Stimulated activated CD4-positive, alpha-beta T cell treated with anti-CD3 and anti-CD28 coated beads, Interleukin-4, amount 100 ng/mL, for 4 hours (primary cell): ENCODE results near the gene MUC4.
"Not testable (repeated sequence)": the region's sequence is repeated elsewhere in the genome, so short reads cannot be mapped to it uniquely, and the experiment has no call there.

Experiments
- DNase-seq, 2 experiments: peaks; one replicate each; pipeline ENCODE4 v3.0.0-alpha.2; 2020

Gene MUC4

DNA sequence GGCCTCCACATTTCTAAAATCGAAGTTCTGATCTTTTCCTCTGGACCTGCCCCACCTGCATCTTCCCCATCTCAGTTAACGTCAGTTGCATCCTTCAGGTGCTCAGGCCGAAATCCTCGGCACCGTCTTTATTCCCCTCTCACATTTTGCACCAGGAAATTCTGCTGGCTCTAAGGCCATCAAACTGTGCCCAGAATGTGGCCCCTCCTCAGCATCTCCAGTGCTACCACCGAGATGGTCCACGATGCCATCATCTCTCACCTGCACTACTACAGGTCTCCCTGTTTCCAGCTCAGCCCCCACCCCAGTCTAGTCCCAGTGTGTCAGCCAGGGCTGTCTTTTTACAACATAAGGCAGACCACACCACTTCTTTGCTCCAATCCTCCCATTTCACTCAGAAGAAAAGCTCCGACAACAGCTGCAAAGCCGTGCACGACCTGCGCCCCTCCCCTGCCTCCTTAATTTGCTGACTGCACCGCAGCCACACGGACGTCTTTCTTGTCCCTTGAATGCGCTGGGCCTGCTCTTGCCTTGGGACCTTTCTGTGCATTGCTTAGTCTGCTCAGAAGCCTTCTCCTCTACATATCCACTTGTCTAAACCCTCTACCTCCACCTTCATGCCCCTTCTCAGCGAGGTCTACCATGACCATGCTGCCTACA lies 76.6 kb downstream of the MUC4 start:
- DNase-seq = no peak

DNA sequence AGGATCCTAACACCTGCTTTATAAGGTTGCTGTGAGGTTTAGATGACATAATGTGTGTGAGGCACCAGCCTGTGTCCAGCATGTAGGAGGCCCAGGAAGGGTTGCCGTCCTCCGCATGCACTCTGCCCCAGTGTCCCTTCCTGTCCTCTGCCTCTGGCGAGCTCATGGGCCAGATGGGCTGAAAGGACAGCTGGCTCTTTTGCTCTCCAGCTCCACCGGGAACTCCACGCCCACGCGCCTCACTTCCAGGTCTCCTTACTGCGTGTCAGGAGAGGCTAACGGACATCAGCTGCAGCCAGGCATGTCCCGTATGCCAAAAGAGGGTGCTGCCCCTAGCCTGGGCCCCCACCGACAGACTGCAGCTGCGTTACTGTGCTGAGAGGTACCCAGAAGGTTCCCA lies 78.8 kb downstream of the MUC4 start:
- DNase-seq = no peak

DNA sequence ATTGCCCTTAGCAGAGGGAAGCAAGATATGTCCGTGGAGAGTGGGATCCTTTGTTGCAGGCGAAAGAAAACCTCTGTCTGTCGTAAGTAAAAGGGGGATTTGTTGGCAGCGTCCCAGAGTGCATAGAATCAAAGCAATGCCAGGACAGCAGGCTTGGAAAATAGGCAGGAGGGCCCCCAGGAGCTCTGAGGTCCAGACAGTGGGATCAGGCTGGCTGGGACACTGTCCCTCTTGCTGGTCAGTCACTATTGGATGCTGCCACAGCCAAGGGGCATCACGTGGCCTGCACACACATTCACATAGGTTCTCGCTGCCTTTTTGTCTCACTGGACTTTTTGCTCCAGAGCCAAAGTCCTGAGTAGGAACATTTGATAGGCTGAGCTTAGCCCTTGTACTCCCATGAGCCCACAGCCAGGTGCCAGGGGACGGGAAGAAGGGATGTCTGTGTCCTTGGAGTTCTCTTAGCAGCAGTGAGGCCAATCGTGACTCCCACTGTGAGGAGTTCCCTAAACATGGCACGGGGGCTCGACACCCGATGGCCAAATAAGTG lies 80.3 kb downstream of the MUC4 start:
- DNase-seq = no peak

DNA sequence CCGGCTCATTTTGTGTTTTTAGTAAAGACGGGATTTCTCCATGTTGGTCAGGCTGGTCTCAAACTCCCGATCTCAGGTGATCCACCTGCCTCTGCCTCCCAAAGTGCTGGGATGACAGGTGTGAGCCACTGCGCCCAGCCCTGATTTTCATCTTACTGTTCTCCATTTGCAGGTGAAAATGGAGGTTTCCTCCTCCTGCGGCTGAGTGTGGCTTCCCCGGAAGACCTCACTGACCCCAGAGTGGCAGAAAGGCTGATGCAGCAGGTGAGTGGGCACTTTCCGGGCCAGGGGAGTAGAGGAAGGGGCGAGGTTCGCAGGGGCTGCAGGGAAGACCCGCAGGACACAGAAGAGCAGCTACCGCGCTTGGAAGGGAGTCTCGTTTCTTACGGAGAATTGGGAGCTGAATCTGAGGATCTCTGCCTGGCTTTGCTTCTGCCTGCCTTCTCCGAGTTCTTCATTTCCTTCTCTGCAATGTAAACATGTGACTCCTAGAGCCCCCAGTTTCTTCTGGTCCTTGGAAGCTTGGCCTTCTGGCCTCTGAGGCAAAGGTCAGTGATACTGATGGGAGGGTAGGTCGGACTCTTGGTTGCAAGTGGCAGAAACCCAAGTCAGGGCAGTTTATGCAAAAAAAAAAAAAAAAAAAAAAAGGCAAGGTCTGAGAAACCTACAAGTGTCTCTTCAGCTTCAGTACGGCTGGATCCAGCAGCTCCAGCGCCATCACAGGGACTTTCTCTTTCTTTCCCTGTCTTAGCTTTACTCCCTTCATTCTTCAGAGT lies 82.1 kb downstream of the MUC4 start:
- no peak for DNase-seq

DNA sequence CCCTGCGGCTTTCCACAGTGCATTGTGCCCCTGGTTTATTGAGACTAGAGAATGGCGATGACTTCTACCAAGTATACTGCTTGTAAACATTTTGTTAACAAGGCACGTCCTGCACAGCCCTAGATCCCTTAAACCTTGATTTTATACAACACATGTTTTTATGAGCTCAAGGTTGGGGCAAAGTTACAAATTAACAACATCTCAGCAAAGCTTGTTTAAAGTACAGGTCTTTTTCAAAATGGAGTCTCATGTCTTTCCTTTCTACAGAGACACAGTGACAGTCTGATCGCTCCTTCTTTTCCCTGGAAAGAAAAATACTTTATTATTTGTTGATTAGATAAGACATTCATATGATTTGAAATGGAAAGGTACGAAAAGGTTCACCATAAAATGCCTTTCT lies 82.9 kb downstream of the MUC4 start:
- not testable (repeated sequence) for DNase-seq

DNA sequence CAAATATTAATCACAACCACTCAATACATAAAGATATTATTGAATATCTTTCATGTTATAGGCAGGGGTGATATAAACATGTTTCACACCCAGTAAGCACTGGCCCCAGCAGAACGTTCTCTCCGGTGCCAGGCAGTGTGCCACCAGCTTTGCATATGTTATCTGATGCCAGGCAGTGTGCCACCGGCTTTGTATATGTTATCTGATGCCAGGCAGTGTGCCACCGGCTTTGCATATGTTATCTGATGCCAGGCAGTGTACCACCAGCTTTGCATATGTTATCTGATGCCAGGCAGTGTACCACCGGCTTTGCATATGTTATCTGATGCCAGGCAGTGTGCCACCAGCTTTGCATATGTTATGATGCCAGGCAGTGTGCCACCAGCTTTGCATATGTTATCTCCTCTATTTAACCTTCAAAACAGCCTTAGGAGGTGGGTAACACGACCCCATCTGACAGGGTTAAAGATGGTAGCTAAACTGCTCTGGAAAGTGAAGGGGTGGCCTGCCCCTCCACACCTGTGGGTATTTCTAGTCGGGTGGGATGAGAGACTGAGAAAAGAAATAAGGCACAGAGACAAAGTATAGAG lies 84.0 kb downstream of the MUC4 start:
- no peak for DNase-seq

DNA sequence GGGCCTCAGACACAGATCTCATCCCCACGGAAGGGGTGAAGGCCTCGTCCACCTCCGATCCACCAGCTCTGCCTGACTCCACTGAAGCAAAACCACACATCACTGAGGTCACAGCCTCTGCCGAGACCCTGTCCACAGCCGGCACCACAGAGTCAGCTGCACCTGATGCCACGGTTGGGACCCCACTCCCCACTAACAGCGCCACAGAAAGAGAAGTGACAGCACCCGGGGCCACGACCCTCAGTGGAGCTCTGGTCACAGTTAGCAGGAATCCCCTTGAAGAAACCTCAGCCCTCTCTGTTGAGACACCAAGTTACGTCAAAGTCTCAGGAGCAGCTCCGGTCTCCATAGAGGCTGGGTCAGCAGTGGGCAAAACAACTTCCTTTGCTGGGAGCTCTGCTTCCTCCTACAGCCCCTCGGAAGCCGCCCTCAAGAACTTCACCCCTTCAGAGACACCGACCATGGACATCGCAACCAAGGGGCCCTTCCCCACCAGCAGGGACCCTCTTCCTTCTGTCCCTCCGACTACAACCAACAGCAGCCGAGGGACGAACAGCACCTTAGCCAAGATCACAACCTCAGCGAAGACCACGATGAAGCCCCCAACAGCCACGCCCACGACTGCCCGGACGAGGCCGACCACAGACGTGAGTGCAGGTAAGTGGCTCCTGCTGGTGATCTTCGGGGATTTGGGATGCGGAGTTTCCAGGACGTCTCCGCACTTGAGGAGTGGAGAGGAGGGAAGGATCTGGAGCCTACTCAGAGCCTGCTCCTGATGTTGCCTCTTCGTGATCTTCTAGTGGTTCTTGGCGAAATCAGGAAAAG lies 85.6 kb downstream of the MUC4 start:
- not testable (repeated sequence) for DNase-seq

DNA sequence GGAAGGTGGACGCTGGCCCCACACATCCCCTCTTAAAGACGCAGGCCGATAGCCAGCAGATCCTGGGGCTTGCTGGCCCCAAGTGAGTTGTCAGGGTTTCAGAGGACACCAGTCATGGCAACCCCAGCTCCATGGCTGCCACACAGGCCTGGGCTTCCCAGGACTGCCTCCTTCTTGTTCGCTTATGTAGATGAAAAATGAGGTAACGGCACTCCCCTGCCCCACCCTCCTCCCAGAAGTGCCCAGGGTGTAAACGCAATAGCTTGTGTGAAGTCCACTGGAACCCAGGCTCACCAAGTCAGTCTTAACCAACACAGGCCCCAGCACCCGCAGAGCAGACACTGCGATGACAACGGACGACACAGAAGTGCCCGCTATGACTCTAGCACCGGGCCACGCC lies 87.4 kb downstream of the MUC4 start:
- not testable (repeated sequence) for DNase-seq

DNA sequence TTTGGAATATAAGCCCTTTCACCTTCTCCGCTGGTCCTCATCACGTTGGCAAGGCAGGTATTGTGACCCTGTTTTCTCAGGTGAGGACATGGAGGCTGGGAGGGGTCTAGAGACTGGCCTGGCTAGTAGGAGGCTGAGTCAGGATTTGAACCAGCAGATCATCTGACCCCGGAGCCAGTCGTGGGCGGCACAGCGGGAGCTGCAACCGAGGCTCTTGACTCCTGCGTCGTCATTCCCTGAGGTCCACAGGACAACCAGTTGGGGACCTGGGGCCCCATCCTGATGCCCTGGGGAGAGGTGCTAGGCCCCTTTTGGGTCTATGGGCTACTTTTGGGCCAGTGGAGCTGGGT lies 88.8 kb downstream of the MUC4 start:
- DNase-seq = not testable (repeated sequence)

DNA sequence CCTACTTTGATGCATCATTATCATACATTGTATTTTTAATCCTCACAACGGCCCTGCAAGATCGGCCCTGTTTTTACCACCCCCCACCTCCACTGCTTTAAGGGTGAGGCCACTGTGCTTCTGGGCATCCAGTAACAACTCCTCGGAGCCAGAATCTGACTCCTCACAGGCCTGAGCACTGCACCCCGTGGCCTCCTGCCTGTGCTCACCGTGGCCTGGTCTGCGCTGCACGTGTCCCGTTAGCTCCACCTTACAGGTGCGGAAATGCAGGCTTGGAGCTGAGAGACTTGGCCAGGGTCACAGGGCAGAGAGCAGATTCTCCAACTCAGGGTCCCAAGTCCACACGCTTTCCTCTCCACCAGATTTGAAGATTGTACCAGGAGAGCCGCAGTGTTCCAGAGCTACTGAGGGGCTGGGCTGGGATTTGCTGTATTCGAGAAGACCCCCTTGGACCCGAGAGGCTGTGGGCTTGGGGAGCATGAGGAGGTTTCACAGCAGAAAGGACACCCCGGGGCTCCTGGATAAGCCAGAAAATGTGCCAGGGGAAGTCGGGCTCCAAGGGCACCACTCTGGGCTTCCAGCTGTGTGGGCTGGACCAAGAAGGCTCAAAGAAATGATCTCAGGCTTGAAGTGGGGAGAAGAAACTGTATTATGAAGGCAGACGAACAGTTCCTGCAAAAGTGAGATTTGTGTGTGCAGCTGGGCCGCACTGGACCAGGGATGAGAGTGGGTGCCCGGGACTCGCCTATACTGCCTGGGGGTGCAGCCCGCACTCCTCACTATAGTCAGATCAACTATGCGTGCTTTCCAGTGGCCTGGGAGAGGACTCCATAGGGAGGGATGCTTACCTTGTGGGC lies 89.4 kb downstream of the MUC4 start:
- DNase-seq = not testable (repeated sequence)

DNA sequence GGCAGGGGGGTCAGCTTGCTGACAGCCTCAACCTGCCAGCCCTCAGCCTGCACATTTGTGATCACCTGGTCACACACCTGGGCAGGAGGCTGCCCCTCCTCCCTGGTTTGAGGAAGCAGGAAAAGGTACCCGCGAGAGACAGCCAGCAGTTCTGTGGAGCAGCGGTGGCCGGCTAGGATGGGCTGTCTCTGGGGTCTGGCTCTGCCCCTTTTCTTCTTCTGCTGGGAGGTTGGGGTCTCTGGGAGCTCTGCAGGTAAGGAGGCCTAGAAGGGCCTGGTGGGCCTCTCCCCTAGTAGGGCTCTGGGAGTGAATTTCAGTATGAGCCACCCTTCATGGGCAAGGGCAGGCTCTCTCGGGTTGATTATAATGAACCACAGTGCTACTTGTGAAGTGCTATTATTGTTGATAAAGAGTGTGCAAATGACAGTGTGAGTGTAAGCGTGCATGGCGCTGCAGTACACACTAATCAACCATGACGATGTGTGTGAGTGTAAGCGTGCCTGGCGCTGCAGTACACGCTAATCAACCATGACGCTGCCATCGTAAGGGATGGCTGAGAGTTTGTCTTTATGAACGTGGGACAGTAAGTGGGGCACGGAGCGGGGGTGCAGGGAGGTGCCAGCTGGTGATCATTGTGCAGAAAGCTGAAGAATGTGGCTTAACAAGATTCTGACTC lies 90.8 kb downstream of the MUC4 start, which contains the start of gene MUC20:
TSS of gene MUC20 (plus strand) at position 148 of the 676 bp plus-strand sequence. CDS start at position 178, 30 bp downstream.
- not testable (repeated sequence) for DNase-seq

DNA sequence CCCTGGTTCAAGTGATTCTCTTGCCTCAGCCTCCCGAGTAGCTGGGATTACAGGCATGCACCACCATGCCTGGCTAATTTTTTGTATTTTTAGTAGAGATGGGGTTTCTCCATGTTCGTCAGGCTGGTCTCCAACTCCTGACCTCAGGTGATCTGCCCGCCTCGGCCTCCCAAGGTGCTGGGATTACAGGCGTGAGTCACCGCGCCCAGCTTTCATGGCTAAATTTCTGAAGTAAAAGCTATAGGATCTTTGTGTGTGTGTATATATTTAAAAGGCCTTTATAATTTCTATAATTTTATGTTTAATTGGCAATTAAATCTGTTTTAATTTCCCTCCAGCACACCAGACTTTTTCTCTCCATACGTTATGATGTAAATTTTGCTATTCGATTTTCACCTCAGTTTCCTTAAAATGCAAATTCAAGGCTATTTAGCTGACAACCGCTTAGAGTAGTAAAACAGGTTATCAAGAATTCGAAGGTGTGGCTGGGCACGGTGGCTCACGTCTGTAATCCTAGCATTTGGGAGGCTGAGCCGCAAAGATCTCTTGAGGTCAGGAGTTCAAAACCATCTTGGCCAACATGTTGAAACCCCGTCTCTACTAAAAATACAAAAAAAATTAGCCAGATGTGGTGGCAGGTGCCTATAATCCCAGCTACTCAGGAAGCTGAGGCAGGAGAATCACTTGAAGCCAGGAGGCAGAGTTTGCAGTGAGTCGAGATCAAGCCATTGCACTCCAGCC lies 92.0 kb downstream of the MUC4 start:
- DNase-seq = not testable (repeated sequence)

DNA sequence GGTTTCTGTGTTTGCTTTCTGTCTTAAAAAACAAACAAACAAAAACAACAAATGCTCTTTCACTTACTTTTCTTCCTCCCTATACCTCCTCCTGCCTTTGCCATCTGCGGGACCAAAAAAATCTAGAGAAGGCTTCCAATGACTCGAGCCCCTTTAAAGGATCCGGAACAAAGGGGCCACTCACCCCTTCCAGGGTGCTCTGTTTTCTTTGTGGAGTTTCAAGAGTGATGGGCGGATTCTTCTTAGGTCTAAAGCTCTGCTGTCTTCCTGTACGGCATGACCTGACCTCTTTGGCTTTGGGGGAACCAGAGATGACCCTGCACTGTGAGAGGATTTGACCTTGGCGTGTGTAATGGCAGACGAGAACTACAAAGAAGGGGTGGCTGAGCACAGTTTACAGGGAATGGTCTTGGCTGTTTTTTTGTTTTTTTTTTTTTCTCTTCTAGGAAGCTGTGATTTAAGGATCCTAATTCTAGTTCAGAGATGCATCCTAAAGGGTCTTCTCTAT lies 93.2 kb downstream of the MUC4 start:
- DNase-seq = no peak

DNA sequence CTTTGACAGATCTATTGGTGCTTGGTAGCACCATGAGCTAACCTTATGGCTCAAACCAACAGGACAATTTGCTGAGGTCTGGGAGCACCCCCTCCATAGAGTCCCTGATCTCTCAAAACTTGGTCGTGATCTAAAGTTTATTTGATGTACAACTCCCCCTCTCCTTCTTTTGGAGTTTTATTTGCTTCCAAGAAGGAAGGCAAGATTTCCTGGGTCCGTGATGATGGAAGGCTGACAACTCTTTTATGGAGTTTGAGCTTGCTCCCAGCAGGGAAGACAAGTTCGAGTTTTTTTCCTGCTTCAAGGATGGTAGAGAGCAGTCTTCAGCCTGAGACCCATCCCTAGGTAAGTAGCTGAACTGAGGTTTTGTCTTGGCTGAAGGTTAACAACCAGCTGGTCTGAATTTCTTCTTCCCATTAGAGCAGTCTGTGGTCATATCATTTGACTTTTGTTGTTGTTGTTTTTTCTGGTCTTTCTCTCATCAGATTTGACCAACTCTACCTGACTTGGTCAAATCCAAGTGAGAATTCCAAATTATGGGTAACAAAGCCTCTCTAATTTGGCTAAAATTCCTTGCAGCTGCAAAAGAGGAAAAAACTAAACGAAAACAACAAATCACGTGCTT lies 93.8 kb downstream of the MUC4 start:
- no peak for DNase-seq

DNA sequence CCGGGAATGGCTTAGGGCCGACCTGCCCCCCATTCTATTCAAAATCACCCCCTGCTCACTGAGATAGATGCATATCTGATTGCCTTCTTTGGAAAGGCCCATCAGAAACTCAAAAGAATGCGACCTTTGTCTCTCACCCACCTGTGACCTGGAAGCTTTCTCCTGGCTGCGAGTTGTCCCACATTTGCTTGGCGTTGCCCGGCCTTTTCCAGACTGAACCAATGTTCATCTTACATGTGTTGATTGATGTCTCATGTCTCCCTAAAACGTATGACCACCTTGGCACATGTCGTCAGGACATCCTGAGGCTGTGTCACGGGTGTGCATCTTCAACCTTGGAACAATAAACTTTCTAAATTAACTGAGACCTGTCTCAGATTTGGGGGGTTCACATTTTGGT lies 94.3 kb downstream of the MUC4 start:
- DNase-seq = no peak

DNA sequence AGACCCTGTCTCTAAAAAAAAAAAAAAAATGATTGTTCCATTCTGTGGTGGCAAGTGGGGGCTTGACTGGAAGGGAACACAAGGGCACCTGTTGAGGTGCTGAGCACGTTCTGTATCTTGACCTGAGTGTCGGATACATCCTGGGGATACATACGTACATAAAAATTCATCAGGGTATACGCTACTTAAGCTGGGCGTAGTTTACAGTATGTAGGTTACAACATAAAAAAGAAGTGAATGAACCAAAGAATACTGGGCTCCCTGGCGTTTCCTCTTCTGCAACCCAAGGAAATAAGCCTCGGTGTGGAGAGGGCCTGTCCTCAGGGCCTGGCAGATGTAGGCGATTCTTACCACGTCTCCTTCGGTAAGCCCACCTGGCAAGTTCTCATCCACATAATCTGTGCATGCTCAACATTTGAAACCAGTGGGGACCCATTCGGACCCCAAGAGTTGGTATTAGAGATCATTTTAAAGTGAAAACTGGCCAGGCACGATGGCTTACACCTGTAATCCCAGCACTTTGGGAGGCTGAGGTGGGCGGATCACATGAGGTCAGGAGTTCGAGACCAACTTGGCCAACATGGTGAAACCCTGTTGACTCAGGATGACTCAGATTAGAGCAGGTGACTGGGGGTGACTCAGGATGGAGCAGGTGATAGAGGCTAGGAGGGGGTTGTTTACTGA lies 96.0 kb downstream of the MUC4 start:
- DNase-seq = peak in 1 of 2 experiments; percentile 50

DNA sequence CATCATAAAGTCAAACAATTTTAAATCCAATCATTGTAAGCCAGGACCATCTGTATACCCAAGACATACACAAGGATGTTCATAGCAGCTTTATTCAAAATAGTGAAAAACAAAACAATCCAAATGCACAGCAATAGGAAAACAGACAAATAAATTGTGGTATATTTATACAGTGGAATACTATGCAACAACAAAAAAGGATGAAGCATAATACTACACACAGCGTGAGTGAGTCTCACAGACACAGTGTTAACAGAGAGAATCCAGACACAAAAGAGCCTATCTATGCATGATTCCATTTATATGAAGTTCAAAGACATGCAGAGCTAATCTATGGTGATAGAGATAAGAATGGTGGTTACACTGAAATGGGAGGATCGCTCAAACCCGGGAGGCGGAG lies 96.6 kb downstream of the MUC4 start:
- no peak for DNase-seq

DNA sequence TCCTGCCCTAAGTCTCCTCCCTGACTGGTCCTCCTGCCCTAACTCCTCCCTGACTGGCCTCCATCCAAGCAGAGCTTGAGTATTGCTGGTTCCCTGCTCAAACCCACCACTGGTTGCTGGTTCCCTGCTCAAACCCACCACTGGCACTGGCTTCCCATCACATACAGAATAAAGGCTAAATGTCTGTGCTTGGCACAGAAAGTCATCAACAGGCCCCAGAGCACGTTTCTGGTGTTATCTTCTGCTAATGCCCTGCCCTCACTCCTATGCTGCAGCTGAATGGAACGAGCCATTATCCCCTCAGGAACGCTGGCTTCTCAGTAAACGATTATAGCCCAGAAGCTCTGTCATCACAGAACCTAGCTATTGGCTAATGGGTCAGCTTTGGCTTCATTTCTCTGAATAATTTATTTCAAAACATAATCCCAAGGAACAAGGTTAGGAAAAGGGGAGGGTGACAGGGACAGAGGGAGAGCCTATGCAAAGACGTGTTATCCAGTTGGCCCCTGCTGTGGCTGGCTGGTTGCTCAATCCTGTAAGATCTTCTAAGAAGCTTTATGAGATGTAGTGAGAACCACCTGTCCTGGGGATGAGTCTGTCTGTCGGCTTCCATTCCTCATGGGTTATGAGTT lies 97.2 kb downstream of the MUC4 start:
- no peak for DNase-seq

DNA sequence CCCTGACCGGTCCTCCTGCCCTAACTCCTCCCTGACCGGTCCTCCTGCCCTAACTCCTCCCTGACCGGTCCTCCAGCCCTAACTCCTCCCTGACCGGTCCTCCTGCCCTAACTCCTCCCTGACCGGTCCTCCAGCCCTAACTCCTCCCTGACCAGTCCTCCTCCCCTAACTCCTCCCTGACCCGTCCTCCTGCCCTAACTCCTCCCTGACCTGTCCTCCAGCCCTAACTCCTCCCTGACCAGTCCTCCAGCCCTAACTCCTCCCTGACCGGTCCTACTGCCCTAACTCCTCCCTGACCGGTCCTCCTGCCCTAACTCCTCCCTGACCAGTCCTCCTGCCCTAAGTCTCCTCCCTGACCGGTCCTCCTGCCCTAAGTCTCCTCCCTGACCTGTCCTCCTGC lies 98.6 kb downstream of the MUC4 start:
- not testable (repeated sequence) for DNase-seq
